ENCODE results near the gene PPP3R2. TPM values are rescaled to one million over a fixed set of nuclear protein-coding genes. Genes with fewer than 3 reads are reported as not detected.
"Not testable (repeated sequence)": the region's sequence is repeated elsewhere in the genome, so short reads cannot be mapped to it uniquely, and the experiment has no call there.

The PPP3R2 gene
- total RNA-seq, 1 experiment from 2014 or later, result not detected

- DNase-seq (ENCODE audit: low spot score); CTCF ChIA-PET; H3K4me3 Mint-ChIP-seq; H3K4me1 Mint-ChIP-seq; H3K36me3 Mint-ChIP-seq; ATAC-seq; POLR2A ChIA-PET; H3K9me3 Mint-ChIP-seq; H3K27ac Mint-ChIP-seq; H3K27me3 Mint-ChIP-seq (ENCODE audit: low read depth): not testable (repeated sequence)
Measured at GRCh38 chr9:101590074-101590473, 4.7 kb downstream of the PPP3R2 start.

- ATAC-seq (no peak), DNase-seq (ENCODE audit: low spot score) (no peak)
- H3K9me3 Mint-ChIP-seq, result no peaks in the 10 kb centered on the region
- POLR2A ChIA-PET, result no interaction called here
- no peak overlapping the region for H3K27ac Mint-ChIP-seq
- peaks cover 27% of the 10 kb centered on the region for H3K4me1 Mint-ChIP-seq
- no peaks in the 10 kb centered on the region; the same call in 1 of the 2 replicates for H3K27me3 Mint-ChIP-seq (ENCODE audit: low read depth)
- no peak for TF ChIP-seq ESRRA (CRISPR knock-in tag; IDR thresholded peaks at IDR 0.05; ENCODE audit: borderline replicate concordance)
- TF ChIP-seq MAX (CRISPR knock-in tag; IDR thresholded peaks at IDR 0.05), result no peak
- TF ChIP-seq IRF1 (CRISPR knock-in tag; IDR thresholded peaks at IDR 0.05), result no peak
- TF ChIP-seq KAT7 (CRISPR knock-in tag; IDR thresholded peaks at IDR 0.05; ENCODE audit: borderline replicate concordance), result no peak
- no peak for TF ChIP-seq EMX1 (CRISPR knock-in tag; IDR thresholded peaks at IDR 0.05)
- no peak for TF ChIP-seq ATF2 (CRISPR knock-in tag; IDR thresholded peaks at IDR 0.05; ENCODE audit: borderline replicate concordance, low read depth)
- no peak for TF ChIP-seq ZNF532 (CRISPR knock-in tag; IDR thresholded peaks at IDR 0.05; ENCODE audit: borderline replicate concordance)
- TF ChIP-seq TEAD1 (CRISPR knock-in tag; IDR thresholded peaks at IDR 0.05), result no peak
- TF ChIP-seq E2F5 (CRISPR knock-in tag; IDR thresholded peaks at IDR 0.05), result no peak
- no peak for TF ChIP-seq AFF4 (CRISPR knock-in tag; IDR thresholded peaks at IDR 0.05; ENCODE audit: borderline replicate concordance)
- TF ChIP-seq TEAD4 (CRISPR knock-in tag; IDR thresholded peaks at IDR 0.05), result no peak
- no peak overlapping the region for H3K4me3 Mint-ChIP-seq
- CTCF ChIA-PET, result no interaction called here
- H3K36me3 Mint-ChIP-seq, result no peaks in the 10 kb centered on the region
Measured at GRCh38 chr9:101587332-101588043, 7.3 kb downstream of the PPP3R2 start.
